ENCODE data around the gene DPCD. TPM values are rescaled to one million over a fixed set of nuclear protein-coding genes. Genes with fewer than 3 reads are reported as not detected.

The DPCD gene
- total RNA-seq, 1 experiment from 2014 or later = 36.2 TPM

GRCh38 chr10:101563497-101564040 lies 24.6 kb upstream of the DPCD start:
- Histone ChIP-seq H3K27me3 (no peaks in the 10 kb centered on the region), H3K4me3 (no peak overlapping the region), H3K36me3 (no peaks in the 10 kb centered on the region), H3K9me3 (replicated peaks) (no peaks in the 10 kb centered on the region), H3K27ac (no peak overlapping the region), H3K4me1 (peaks cover 6% of the 10 kb centered on the region)
- peak in 1 of 2 experiments; percentile 46 for DNase-seq

- Histone ChIP-seq H3K36me3 (no peaks in the 10 kb centered on the region), H3K9me3 (replicated peaks) (no peaks in the 10 kb centered on the region), H3K27me3 (no peaks in the 10 kb centered on the region), H3K4me3 (no peak overlapping the region), H3K4me1 (peaks cover 5% of the 10 kb centered on the region), H3K27ac (no peak overlapping the region)
- no peak for DNase-seq
Observed at GRCh38 chr10:101564490-101564991, 23.6 kb upstream of the DPCD start.

GRCh38 chr10:101565370-101565900 lies 22.7 kb upstream of the DPCD start:
- H3K27me3 ChIP-seq = no peaks in the 10 kb centered on the region

GRCh38 chr10:101565936-101566332 lies 22.2 kb upstream of the DPCD start:
- no peaks in the 10 kb centered on the region for H3K27me3 ChIP-seq
- H3K4me1 ChIP-seq = peaks cover 5% of the 10 kb centered on the region
- DNase-seq = peak in 1 of 2 experiments; percentile 27
- no peaks in the 10 kb centered on the region for H3K9me3 ChIP-seq (replicated peaks)
- no peak overlapping the region for H3K27ac ChIP-seq
- H3K4me3 ChIP-seq = peak overlapping the region; percentile 54
- no peaks in the 10 kb centered on the region for H3K36me3 ChIP-seq

More at GRCh38 chr10:101565370-101565900, 22.7 kb upstream of the DPCD start:
- H3K9me3 ChIP-seq (replicated peaks) = no peaks in the 10 kb centered on the region
- H3K4me1 ChIP-seq = peaks cover 5% of the 10 kb centered on the region
- no peak for DNase-seq
- no peak overlapping the region for H3K27ac ChIP-seq
- H3K36me3 ChIP-seq = no peaks in the 10 kb centered on the region
- no peak overlapping the region for H3K4me3 ChIP-seq

- no peaks in the 10 kb centered on the region for H3K27me3 ChIP-seq
- H3K4me1 ChIP-seq = peaks cover 5% of the 10 kb centered on the region
- H3K27ac ChIP-seq = peak overlapping the region; percentile 12; the same call in 1 of the 2 replicates
- DNase-seq = peak; percentile 73 to 78
- H3K9me3 ChIP-seq (replicated peaks) = no peaks in the 10 kb centered on the region
- no peaks in the 10 kb centered on the region for H3K36me3 ChIP-seq
- H3K4me3 ChIP-seq = peak overlapping the region; percentile 54
Observed at GRCh38 chr10:101566333-101567164, 21.6 kb upstream of the DPCD start.

GRCh38 chr10:101567165-101568006 lies 20.7 kb upstream of the DPCD start:
- DNase-seq = peak in 1 of 2 experiments; percentile 44
- Histone ChIP-seq H3K4me3 (peak overlapping the region; percentile 54), H3K4me1 (peaks cover 5% of the 10 kb centered on the region), H3K36me3 (no peaks in the 10 kb centered on the region), H3K27ac (no peak overlapping the region), H3K9me3 (replicated peaks) (no peaks in the 10 kb centered on the region), H3K27me3 (no peaks in the 10 kb centered on the region)

- peaks cover 5% of the 10 kb centered on the region for H3K9me3 ChIP-seq (replicated peaks)
- H3K27ac ChIP-seq = no peak overlapping the region
- no peaks in the 10 kb centered on the region for H3K27me3 ChIP-seq
- no peak overlapping the region for H3K4me3 ChIP-seq
- H3K4me1 ChIP-seq = peaks cover 5% of the 10 kb centered on the region
- no peaks in the 10 kb centered on the region for H3K36me3 ChIP-seq
- no peak for DNase-seq
Observed at GRCh38 chr10:101568054-101568745, 19.9 kb upstream of the DPCD start.

- DNase-seq = no peak
- peaks cover 5% of the 10 kb centered on the region for H3K9me3 ChIP-seq (replicated peaks)
- H3K27ac ChIP-seq = no peak overlapping the region
- H3K36me3 ChIP-seq = no peaks in the 10 kb centered on the region
- peaks cover 5% of the 10 kb centered on the region for H3K4me1 ChIP-seq
- H3K4me3 ChIP-seq = peak overlapping the region; percentile 69
- no peaks in the 10 kb centered on the region for H3K27me3 ChIP-seq
Observed at GRCh38 chr10:101569323-101569621, 18.8 kb upstream of the DPCD start.

GRCh38 chr10:101569622-101570427 lies 18.3 kb upstream of the DPCD start:
- Histone ChIP-seq H3K4me3 (peak overlapping the region; percentile 69), H3K4me1 (peaks cover 5% of the 10 kb centered on the region), H3K9me3 (replicated peaks) (peaks cover 5% of the 10 kb centered on the region), H3K27ac (no peak overlapping the region), H3K27me3 (no peaks in the 10 kb centered on the region), H3K36me3 (no peaks in the 10 kb centered on the region)
- DNase-seq = peak; percentile 84 to 90

GRCh38 chr10:101570428-101571270 lies 17.5 kb upstream of the DPCD start:
- Histone ChIP-seq H3K9me3 (replicated peaks) (peaks cover 5% of the 10 kb centered on the region), H3K4me3 (peak overlapping the region; percentile 69), H3K27me3 (no peaks in the 10 kb centered on the region), H3K4me1 (peaks cover 5% of the 10 kb centered on the region), H3K27ac (no peak overlapping the region), H3K36me3 (no peaks in the 10 kb centered on the region)
- DNase-seq = peak; percentile 37 to 54

GRCh38 chr10:101571271-101571925 lies 16.7 kb upstream of the DPCD start:
- no peak for DNase-seq
- H3K9me3 ChIP-seq (replicated peaks) = peaks cover 5% of the 10 kb centered on the region
- no peak overlapping the region for H3K27ac ChIP-seq
- H3K27me3 ChIP-seq = no peaks in the 10 kb centered on the region
- no peak overlapping the region; the same call in 1 of the 2 replicates for H3K4me3 ChIP-seq
- peaks cover 5% of the 10 kb centered on the region for H3K4me1 ChIP-seq
- H3K36me3 ChIP-seq = no peaks in the 10 kb centered on the region

GRCh38 chr10:101572126-101572525 lies 16.0 kb upstream of the DPCD start:
- peaks cover 2% of the 10 kb centered on the region for H3K4me1 ChIP-seq
- no peaks in the 10 kb centered on the region for H3K36me3 ChIP-seq
- H3K9me3 ChIP-seq (replicated peaks) = peaks cover 5% of the 10 kb centered on the region
- no peak for DNase-seq
- no peaks in the 10 kb centered on the region for H3K27me3 ChIP-seq
- no peak overlapping the region for H3K27ac ChIP-seq
- no peak overlapping the region for H3K4me3 ChIP-seq

All from SJCRH30 (cell line).